Ishikawa (cell line): ENCODE measurements around the gene RAD51B.

Source experiments
- CEBPB ChIP-seq: IDR thresholded peaks from 2 replicates; pipeline ENCODE4 v1.6.1; 2012
- EP300 ChIP-seq: IDR thresholded peaks from 2 replicates; pipeline ENCODE4 v1.6.1; 2012; ENCODE audit warnings: borderline replicate concordance
- NFIC ChIP-seq: IDR thresholded peaks from 2 replicates; pipeline ENCODE4 v1.6.1; 2012
- RAD21 ChIP-seq: IDR thresholded peaks from 2 replicates; pipeline ENCODE4 v1.6.1; 2012; ENCODE audit warnings: low read depth
- TAF1 ChIP-seq: IDR thresholded peaks from 2 replicates; pipeline ENCODE4 v1.6.1; 2012; ENCODE audit warnings: low read depth, mild to moderate bottlenecking
- ZBTB7A ChIP-seq: IDR thresholded peaks from 2 replicates; pipeline ENCODE4 v1.6.1; 2012; ENCODE audit warnings: low read depth
- TF ChIP-seq, protein P1 (sequence below): IDR thresholded peaks from 2 replicates; pipeline ENCODE4 v1.6.1; 2012
- TF ChIP-seq, protein P2 (sequence below): IDR thresholded peaks from 2 replicates; pipeline ENCODE4 v1.6.1; 2012

DNA sequence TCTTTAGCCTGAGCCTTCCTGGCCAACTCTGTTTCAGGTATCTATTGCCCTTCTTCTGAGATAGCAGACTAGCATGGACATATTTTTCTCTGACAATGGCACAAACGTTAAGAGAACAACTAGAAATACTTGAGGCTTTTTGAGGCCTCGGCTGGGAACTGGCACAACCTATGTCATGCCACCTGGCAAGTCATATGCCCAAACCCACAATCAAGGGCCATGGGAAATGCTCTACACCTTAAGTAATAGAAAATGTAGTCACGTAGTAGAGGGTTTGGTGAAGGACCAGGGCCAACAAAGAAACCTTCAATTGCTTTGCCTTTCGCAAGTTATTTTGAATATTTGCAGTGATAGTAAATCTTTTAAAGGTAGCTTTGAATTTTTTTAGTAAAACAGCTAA, 647.8 kb downstream of the RAD51B start:
- TF ChIP-seq EP300 = no peak
- no peak for TF ChIP-seq CEBPB
- TF ChIP-seq TAF1 = no peak
- no peak for TF ChIP-seq RAD21
- TF ChIP-seq, protein P1, sequence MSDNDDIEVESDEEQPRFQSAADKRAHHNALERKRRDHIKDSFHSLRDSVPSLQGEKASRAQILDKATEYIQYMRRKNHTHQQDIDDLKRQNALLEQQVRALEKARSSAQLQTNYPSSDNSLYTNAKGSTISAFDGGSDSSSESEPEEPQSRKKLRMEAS = no peak
- no peak for TF ChIP-seq NFIC
- TF ChIP-seq ZBTB7A = no peak
- TF ChIP-seq, protein P2, sequence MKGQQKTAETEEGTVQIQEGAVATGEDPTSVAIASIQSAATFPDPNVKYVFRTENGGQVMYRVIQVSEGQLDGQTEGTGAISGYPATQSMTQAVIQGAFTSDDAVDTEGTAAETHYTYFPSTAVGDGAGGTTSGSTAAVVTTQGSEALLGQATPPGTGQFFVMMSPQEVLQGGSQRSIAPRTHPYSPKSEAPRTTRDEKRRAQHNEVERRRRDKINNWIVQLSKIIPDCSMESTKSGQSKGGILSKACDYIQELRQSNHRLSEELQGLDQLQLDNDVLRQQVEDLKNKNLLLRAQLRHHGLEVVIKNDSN = no peak
